GM19023 (cell line): Measurements from ENCODE around the gene STRBP.
"Not testable (repeated sequence)": the region's sequence is repeated elsewhere in the genome, so short reads cannot be mapped to it uniquely, and the experiment has no call there.

Experiments used
- ATAC-seq: cut with Tn5 transposase; IDR thresholded peaks from one replicate; pipeline ENCODE4 v1.9.1; 2021; ENCODE audit warnings: mild to moderate bottlenecking, moderate library complexity; ENCODE audit not compliant: unreplicated experiment

STRBP gene

DNA sequence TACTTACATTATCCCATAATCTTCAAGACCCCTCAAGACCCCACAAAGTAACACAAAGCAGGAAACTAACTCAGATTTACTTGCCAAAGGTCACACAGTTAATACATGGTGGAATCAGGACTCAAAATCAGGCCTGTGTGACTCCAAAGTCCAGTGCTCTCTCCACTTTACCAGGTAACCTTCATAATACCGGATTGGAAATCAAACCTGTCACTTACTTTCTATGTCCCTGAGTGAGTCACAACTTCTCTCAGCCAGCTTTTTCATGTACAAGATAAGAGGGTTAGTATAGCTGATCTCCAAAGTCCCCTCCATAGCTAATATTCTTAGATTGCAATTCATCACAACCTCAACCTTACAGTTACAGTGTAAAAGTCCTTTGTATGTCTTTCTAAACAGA, 17.1 kb downstream of the STRBP start:
- no peak for ATAC-seq

GRCh38 chr9:123250504-123250903, 17.9 kb downstream of the STRBP start:
- no peak for ATAC-seq

- not testable (repeated sequence) for ATAC-seq
Measured at GRCh38 chr9:123249162-123249561, 19.2 kb downstream of the STRBP start.

DNA sequence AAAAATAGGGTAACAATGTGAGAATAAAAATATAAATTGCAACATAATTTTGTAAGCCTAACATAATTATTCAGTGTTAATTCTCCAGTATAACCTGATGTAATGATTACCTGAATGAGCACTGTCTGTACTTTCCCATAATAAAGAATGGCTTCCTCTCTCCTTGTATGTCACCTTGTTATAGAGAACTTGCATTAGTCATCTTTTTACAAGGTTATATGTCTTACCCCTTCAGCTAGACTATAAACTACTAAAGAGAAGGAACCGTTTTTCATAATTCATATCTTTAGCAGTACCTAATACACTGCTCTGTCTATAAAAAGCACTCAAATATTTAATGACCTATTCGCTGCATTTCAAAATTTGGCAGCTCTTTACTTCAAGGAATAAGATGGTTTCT, 19.8 kb downstream of the STRBP start:
- ATAC-seq: no peak

- no peak for ATAC-seq
Measured at GRCh38 chr9:123246534-123246933, 21.9 kb downstream of the STRBP start.

GRCh38 chr9:123239726-123240125, 28.7 kb downstream of the STRBP start:
- ATAC-seq: no peak

DNA sequence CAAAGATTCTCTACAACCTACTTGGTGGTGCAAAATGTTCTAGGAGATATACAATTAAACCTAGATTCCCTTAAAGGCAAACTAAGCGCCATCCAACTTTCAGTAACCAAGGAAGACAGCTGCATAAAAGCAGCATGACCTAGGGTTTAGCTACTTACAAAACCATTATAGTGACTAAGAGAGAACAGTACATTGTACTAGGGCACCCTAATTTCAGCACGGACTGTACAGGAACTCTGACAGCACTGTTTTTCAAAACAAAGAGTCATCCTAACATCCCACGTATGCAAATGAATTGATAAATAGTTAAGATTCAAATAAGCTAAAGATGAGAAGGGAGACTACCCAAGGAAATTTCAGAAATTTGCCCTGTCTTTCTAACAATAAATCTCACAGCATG, 30.0 kb downstream of the STRBP start:
- no peak for ATAC-seq

GRCh38 chr9:123237220-123237619, 31.2 kb downstream of the STRBP start:
- ATAC-seq: no peak

DNA sequence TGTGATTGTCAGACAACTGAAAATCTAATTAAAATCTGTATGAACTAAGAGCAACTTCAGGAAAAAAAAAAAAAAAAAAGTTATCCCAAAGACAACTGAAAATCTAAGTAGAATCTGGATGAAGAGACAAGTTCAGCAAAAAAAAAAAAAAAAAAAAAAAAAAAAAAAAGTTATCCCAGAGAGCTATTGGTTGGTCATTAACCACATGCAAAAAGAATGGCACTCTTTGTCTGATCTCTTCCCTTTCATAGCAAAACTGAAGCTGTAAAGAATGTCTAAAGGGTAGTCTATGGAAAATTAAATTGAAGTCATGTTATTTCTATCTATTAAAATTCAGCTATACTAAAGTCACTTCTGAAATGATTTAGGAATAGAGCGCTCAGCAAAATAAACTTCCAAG, 32.9 kb downstream of the STRBP start:
- no peak for ATAC-seq

GRCh38 chr9:123234853-123235252, 33.5 kb downstream of the STRBP start:
- ATAC-seq: no peak

DNA sequence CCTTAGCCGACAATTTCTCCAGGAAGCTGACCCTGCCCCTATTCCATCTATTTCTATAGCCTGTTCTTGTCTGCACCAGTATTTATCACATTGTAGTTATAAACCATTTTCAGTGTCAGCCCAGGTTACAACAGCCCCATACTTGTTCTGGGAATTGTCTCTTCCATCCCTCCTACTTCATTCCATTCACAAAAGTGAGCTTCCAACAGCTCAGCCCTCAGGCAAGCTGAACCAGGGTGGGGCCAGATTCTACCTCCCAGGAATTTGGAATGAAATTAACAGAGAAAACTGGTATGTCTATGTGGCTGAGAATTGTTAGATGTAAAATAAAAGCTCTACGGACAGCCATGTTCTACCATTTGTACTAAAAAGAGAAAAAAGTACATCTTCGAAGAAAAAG, 36.1 kb downstream of the STRBP start:
- no peak for ATAC-seq

GRCh38 chr9:123231421-123231820, 37.0 kb downstream of the STRBP start:
- no peak for ATAC-seq

- no peak for ATAC-seq
Measured at GRCh38 chr9:123228967-123229366, 39.4 kb downstream of the STRBP start.

- no peak for ATAC-seq
Measured at GRCh38 chr9:123225995-123226394, 42.4 kb downstream of the STRBP start.

DNA sequence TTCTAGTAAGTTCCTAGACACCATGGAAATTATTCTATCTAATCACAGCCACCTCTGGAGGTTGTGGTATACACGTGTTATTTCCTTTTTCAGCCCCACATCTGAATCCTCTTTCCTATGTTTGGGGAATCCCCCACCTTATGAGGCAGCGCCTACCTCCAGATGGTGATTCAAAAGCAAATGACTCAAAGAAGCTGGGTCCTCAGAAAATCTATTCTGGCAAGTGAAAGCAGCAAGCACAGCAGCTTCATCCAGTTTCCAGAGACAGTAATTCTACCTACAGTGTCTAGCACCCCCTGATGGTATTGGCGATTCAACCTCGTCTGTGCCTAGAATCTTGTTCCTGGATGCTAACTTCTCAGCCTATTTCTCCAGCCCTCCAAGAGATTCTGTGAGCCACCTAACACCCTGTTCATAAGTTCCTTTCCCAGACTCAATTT, 43.0 kb downstream of the STRBP start:
- ATAC-seq: peak; percentile 91

DNA sequence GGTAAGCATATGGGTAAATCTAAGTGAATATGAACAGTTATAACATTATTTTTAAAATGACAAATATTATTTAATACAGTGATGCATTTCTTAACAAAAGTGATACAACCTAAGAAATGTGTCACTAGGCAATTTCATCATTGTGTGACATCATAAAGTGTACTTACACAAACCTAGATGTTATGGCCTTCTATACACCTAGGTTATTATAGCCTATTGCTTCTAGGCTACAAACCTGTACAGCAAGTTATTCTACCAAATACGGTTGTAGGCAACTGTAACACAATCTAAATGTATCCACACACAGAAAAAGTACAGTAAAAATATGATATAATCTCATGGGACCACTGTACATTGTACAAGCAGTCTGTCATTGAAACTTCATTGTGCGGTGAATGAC, 48.3 kb downstream of the STRBP start:
- no peak for ATAC-seq

GRCh38 chr9:123218831-123219230, 49.6 kb downstream of the STRBP start:
- no peak for ATAC-seq

DNA sequence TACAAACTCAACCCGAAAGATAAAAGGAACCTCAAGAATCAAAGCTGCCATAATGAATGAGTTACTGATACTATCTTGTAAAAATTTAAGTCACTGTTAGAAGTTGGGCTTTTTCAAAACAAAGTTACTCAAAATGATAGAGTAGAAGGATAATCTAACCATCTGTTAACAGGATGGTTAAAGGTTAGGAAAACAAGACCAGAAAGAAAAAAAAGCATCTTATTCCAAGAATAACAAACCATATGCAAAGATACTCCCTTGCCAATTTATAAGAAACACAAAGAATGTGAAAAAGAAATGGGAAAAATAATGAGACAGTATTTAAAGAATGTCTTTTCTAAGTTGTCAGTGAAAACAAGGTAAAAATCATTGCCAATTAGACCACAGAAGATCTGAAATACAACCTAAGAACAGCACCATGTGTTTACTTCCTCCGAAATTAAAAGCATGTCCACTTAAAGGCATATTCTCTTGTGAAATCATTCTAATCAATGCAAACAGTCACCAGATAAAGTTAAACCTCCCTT, 51.2 kb downstream of the STRBP start:
- ATAC-seq: no peak

- ATAC-seq: no peak
Measured at GRCh38 chr9:123216251-123216797, 52.1 kb downstream of the STRBP start.

- ATAC-seq: no peak
Measured at GRCh38 chr9:123211081-123211480, 57.3 kb downstream of the STRBP start.

DNA sequence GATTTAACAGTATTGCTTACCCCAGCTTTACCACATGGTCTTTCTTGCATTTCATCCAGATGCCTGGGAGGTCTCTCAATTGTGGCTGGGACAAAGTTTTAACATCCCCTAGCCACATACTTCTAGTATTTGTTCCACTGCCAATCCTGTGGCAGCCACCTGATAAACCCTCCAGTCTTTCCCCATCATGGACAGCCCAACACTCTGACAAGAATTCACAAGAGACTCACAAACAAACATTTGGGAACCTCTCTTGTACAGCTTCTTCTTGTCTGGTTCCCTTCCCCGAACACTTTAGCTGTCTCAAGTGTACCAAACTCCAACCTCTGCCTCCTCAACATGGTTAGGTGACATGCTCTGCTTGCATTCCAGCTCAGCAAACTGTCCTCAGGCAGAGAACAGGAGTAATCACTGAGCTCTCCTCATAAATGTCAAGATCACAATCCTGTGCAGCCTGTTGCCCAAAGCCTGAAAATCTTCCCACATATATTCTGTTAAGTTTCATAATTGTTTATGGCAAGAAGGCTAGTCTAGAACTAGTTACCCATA, 59.7 kb downstream of the STRBP start:
- no peak for ATAC-seq

- ATAC-seq: no peak
Measured at GRCh38 chr9:123206065-123206464, 62.3 kb downstream of the STRBP start.

DNA sequence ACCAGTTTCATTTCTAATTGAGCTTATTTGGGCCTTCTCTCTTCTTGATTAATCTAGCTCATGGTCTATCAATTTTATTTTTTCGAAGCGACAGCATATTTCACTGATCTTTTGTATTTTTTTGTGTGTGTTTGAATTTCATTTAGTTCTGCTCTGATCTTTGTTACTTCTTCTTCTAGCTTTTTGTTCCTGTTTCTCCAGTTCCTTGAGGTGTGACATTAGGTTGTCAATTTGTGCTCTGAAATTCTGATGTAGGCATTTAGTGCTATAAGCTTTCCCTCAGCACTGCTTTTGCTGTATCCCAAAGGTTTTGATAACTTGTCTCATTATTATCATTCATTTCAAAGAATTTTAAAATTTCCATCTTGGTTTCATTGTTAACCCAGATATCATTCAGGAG, 67.3 kb downstream of the STRBP start:
- no peak for ATAC-seq
